ENCODE measurements around the gene CD7.

GRCh38 chr17:82344175-82344907, 26.9 kb upstream of the CD7 start:
- TF ChIP-seq EZH2 (IDR thresholded peaks at IDR 0.05; ENCODE audit: borderline replicate concordance, low read length): no peak
- TF ChIP-seq CTCF (IDR thresholded peaks at IDR 0.05; ENCODE audit: low read length): no peak

All from OCI-LY1 (cell line).